ENCODE results near the gene AGTRAP.

The AGTRAP gene

DNA sequence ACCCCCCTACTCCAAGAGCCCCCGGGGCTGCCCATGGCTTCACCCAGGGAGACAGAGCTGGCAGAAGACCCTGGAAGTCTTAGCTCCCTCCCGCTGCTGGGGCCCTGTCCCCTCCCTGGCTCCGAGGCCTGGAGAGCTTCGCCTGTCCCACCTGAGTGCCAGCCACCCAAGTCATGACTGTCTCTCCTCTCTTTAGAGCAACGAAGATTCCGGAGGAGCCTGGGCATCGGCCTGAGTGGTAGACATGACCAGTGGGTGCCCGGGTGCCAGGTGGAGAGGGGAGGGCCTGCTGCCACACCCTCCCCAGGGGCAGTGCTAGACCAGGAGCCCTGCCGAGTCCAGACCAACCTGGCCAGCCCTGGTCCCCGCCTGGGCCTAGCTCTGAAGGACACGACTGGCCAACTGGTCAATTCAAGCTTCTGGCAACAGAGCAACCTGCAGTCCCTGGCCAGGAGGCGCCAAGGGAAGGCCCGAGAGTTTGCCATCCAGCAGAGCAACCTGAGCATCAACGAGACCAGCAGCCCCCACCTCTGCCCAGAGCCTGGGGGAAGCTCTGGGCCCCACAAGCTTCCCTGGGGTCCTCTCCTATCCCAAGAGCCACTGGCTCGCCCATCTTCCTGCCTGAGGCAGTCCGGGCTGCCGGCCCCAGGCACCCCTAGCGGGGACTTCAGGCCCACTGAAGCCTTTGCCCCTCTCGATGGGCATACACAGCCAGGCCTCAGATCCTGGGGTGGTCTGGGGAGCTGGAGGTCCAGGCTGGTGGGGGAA is 29.9 kb downstream of the AGTRAP start:
- CTCF ChIA-PET, result interaction anchor here (0.6 kb wide), 1 partner anchor 102 kb away, joined by 7 read pairs; the partner anchor contains the start of gene FBXO6
- TF ChIP-seq, protein P1, sequence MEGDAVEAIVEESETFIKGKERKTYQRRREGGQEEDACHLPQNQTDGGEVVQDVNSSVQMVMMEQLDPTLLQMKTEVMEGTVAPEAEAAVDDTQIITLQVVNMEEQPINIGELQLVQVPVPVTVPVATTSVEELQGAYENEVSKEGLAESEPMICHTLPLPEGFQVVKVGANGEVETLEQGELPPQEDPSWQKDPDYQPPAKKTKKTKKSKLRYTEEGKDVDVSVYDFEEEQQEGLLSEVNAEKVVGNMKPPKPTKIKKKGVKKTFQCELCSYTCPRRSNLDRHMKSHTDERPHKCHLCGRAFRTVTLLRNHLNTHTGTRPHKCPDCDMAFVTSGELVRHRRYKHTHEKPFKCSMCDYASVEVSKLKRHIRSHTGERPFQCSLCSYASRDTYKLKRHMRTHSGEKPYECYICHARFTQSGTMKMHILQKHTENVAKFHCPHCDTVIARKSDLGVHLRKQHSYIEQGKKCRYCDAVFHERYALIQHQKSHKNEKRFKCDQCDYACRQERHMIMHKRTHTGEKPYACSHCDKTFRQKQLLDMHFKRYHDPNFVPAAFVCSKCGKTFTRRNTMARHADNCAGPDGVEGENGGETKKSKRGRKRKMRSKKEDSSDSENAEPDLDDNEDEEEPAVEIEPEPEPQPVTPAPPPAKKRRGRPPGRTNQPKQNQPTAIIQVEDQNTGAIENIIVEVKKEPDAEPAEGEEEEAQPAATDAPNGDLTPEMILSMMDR (conservative IDR thresholded peaks at IDR 0.05; ENCODE audit: low read depth), result no peak
- no peak for DNase-seq (ENCODE audit: low spot score)
- H3K27ac ChIP-seq, result no peak overlapping the region
- POLR2A ChIA-PET (ENCODE audit: low non-redundant PET), result no interaction called here

- POLR2A ChIA-PET (ENCODE audit: low non-redundant PET), result no interaction called here
- H3K27ac ChIP-seq, result no peak overlapping the region
- DNase-seq (ENCODE audit: low spot score), result no peak
- CTCF ChIA-PET, result no interaction called here
- TF ChIP-seq, protein P1 (conservative IDR thresholded peaks at IDR 0.05; ENCODE audit: low read depth), result no peak
These were observed 30.5 kb downstream of the AGTRAP start for GRCh38 chr1:11766429-11766776.

- ChIA-PET CTCF (interaction anchor here (0.6 kb wide), 1 partner anchor 199 kb away, joined by 8 read pairs; no protein-coding TSS in a partner anchor), POLR2A (ENCODE audit: low non-redundant PET) (no interaction called here)
- TF ChIP-seq, protein P1 (conservative IDR thresholded peaks at IDR 0.05; ENCODE audit: low read depth), result no peak
These were observed 32.2 kb downstream of the AGTRAP start for GRCh38 chr1:11767922-11768704.

GRCh38 chr1:11768821-11769220 is 32.9 kb downstream of the AGTRAP start:
- TF ChIP-seq, protein P1 (conservative IDR thresholded peaks at IDR 0.05; ENCODE audit: low read depth), result no peak
- no peak for DNase-seq (ENCODE audit: low spot score)
- ChIA-PET POLR2A (ENCODE audit: low non-redundant PET) (no interaction called here), CTCF (interaction anchor here (0.6 kb wide), 1 partner anchor 198 kb away, joined by 8 read pairs; no protein-coding TSS in a partner anchor)
- H3K27ac ChIP-seq, result no peak overlapping the region

More at GRCh38 chr1:11767922-11768704, 32.2 kb downstream of the AGTRAP start:
- DNase-seq (ENCODE audit: low spot score), result no peak
- no peak overlapping the region for H3K27ac ChIP-seq

DNA sequence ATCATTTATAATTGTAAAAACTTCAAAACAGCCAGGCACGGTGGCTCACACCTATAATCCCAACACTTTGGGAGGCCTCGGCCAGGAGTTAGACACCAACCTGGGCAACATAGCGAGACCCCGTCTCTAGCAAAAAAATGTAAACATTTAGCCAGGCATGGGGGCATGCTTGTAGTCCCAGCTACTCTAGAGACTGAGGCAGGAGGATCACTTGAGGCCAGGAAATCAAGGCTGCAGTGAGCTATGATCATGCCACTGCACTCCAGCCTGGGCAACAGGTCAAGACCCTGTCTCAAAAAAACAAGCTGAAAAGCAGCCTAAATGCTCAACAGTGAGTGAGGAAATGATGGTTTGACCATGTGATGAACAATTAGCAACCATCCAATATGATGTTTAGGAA is 33.3 kb downstream of the AGTRAP start:
- POLR2A ChIA-PET (ENCODE audit: low non-redundant PET), result no interaction called here
- CTCF ChIA-PET, result no interaction called here
- no peak for DNase-seq (ENCODE audit: low spot score)
- H3K27ac ChIP-seq, result no peak overlapping the region
- TF ChIP-seq, protein P1 (conservative IDR thresholded peaks at IDR 0.05; ENCODE audit: low read depth), result no peak

- TF ChIP-seq, protein P1 (conservative IDR thresholded peaks at IDR 0.05; ENCODE audit: low read depth), result no peak
- H3K27ac ChIP-seq, result no peak overlapping the region
- ChIA-PET CTCF (no interaction called here), POLR2A (ENCODE audit: low non-redundant PET) (no interaction called here)
- no peak for DNase-seq (ENCODE audit: low spot score)
These were observed 34.1 kb downstream of the AGTRAP start for GRCh38 chr1:11770011-11770410.

All from RWPE1 (cell line).